ENCODE measurements around the gene EEPD1. TPM values are rescaled to one million over a fixed set of nuclear protein-coding genes. Genes with fewer than 3 reads are reported as not detected.
A peak's percentile ranks its signal among the peaks of the same experiment; 100 is the strongest.
"Not testable (repeated sequence)": the region's sequence is repeated elsewhere in the genome, so short reads cannot be mapped to it uniquely, and the experiment has no call there.

The EEPD1 gene
- 18.5 TPM for total RNA-seq
- long read RNA-seq, full-length matches to known transcripts = 94 of 133 reads
- long read RNA-seq, partial matches to known transcripts = 20 of 133 reads
- long read RNA-seq, other reads (novel, unspliced or antisense) = 19 of 133 reads

DNA sequence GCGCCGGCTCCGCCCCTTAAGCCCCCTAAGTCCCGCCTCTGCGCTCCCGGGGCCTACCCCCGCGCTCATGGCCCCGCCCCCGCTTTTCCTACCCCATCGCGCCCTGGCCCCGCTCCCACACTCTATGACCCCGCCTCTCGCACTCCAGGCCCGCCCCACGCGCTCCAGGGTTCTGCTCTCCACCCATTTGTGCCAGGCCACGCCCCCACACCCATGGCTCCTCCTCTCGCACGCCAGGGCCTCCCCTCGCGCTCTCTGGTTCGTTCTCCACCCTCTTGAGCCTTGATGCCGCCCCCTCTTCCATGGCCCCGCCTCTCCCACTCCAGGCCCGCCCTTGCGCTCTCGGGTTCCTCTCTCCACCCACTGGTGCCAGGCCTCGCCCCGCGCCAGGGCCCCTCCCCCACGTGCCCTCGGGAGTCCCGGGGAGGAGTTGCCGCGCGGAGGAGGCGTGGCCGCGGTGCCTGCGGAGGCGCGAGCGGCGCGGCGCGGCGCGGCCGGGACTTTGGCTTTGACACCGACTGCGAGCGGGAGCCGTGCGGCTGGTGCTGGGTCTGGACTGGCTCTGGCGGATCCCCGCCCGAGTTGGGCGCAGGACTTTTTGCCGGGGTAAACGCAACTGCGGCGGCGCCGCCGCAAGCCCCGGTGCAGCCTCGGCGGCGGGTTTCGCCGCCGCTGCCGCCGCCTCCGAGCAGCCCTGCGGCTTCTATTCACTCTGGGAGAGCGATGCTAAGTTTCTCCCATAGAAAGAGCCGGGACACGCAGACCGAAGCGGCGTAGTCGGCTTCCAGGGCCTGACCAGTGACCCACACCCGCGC, at the start of gene EEPD1:
Gene EEPD1 (plus strand): TSS at position 499 of the 815 bp plus-strand sequence. CDS start 1,071 bp downstream, outside the sequence.
- peak; percentile 100 for DNase-seq (ENCODE audit: low spot score)

- no peak for DNase-seq (ENCODE audit: low spot score)
These were observed 49.1 kb upstream of the EEPD1 start for GRCh38 chr7:36103837-36104561.

GRCh38 chr7:36106972-36107908, 45.8 kb upstream of the EEPD1 start:
- DNase-seq (ENCODE audit: low spot score) = not testable (repeated sequence)

GRCh38 chr7:36107926-36108631, 45.0 kb upstream of the EEPD1 start:
- no peak for DNase-seq (ENCODE audit: low spot score)

DNA sequence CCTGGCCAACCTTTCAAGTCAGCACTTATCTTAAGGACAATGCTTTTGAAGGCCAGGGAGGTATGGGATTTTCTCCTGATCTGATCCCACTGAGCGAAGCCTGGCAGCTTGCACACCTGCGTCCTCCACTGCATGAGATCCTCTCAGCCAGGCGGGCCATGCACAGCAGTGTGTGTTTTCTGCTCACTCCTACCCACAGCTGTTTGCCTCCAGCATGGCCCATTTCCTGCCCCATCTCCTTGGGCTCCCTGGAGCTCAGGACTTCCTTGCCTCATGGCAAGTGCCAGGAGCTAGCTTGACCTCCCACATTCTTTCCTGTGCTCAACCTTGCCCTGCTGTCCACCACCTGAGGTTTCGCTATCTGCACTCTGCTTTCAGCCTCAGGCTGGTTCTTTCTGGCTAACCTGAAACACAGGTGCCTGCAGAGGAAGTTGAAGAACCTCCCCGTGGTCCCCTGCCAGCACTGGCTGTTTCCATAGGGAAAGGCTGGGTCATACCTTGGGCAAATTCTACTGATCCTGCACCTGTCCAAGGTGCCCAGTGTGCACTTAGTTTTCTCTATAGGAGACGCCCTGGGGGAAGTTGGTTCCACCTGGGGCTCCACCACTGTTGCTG, 43.9 kb upstream of the EEPD1 start:
- no peak for DNase-seq (ENCODE audit: low spot score)

DNA sequence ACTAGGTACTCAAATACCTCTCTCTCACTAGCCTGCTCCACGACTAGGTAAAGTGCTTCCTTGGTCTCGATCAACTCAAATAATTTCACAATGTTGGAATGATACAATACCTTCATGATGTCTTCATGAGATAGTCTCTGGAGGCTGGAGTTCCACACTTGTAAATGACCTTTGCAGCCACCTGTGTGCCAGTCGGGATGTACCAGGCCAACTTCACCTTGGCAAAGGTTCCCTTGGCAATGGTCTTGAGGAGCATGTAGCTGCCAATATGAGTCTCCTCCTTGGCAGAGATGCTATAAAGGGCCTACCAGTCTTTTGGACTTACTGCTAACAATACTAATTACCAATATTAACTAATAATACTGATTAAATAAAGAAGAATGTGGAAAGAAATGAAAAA, 42.5 kb upstream of the EEPD1 start:
- no peak for DNase-seq (ENCODE audit: low spot score)

GRCh38 chr7:36112969-36113368, 40.1 kb upstream of the EEPD1 start:
- DNase-seq (ENCODE audit: low spot score) = no peak

DNA sequence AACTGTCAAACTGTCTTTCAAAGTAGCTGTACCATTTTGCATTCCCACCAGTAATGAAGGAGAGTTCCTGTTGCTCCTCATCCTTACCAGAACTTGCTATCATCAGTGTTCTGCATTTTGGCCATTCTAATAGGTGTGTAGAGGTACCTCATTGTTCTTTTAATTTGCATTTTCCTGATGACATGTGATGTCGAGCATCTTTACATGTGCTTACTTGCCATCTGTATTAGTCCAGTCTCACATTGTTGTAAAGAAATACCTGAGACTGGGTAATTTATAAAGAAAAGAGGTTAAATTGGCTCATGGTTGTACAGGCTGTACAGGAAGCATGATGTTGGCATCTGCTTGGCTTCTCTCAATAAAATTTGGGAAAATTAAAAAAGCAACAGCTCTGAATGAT, 38.7 kb upstream of the EEPD1 start:
- DNase-seq (ENCODE audit: low spot score) = no peak

GRCh38 chr7:36115448-36116321, 37.4 kb upstream of the EEPD1 start:
- no peak for DNase-seq (ENCODE audit: low spot score)

GRCh38 chr7:36116347-36117202, 36.5 kb upstream of the EEPD1 start:
- no peak for DNase-seq (ENCODE audit: low spot score)

DNA sequence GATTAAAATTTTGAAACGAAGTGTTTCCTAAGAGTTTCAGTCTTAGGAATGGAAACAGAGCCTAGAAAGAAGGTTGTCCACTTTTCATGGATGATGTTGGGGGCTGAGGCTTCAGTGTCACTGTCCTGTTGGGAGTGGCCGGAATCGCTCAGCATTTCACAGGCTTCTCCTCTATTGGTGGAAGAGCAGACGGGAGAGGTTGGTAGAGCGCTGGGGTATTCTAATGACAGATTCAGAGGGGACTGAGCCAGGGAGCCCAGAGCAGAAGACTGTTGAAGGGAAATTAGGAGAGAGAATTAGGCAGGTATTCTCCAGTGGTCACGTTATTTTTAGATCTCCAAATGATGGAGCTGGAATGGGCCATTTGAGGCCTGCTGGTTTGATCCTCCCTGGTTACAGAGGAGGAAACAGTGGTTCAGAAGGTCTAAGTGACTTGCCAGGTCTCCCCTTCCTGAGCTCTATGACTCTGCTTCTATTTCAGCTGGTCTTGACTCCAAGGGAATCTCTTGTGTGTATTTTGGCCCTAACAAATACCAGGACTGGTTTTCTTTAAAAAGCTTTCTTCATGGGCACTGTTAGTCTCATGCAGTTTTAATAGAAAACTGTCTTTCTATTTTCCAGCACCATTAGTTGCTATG, 35.7 kb upstream of the EEPD1 start:
- no peak for DNase-seq (ENCODE audit: low spot score)

GRCh38 chr7:36118344-36118743, 34.7 kb upstream of the EEPD1 start:
- DNase-seq (ENCODE audit: low spot score) = no peak

DNA sequence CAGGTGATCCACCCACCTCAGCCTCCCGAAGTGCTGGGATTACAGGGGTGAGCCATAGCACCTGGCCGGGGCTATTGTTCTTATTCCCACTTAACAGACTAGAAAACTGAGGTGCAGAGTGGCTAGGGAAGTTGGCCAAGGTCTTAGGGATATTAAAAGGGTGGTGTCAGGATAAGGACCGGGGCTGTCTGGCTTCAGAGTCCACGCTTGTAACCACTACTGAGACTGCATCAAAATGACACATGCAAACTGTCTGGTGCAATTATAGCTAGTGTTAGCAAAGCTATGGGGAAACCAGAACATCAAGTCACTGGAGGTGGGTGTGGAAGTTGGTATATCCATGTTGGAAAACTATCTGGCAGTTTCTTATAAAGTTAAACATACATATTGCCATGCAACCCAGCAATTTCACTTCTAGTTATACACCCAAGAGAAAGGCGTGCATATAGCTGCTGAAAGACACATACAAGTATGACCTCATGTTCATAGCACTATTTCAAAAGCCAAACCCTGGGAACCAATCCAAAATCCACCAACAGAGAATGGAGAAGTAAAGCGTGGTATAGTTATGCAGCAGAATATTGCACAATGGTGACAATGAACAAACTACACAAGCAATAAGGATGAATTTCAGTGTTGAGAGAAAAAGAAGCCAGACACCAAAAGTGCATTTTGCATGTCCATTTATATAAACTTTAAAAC, 33.9 kb upstream of the EEPD1 start:
- DNase-seq (ENCODE audit: low spot score) = no peak

DNA sequence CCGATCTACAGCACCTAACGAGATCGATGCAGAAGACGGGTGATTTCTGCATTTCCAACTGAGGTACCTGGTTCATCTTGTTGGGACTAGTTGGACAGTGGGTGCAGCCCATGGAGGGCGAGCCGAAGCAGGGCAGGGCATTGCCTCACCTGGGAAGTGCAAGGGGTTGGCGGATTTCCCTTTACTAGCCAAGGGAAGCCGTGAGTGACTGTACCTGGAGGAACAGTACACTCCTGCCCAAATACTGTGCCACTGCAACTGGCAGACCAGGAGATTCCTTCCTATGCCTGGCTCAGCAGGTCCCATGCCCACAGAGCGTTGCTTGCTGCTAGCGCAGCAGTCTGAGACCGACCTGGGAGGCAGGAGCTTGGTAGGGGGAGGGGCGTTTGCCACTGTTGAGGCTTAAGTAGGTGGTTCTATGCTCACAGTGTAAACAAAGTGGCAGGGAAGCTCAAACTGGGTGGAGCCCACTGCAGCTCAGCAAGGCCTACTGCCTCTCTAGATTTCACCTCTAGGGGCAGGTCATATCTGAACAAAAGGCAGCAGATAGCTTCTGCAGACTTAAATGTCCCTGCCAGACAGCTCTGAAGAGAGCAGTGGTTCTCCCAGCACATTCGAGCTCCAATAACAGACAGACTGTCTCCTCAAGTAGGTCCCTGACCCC, 32.9 kb upstream of the EEPD1 start:
- DNase-seq (ENCODE audit: low spot score) = not testable (repeated sequence)

- not testable (repeated sequence) for DNase-seq (ENCODE audit: low spot score)
These were observed 27.4 kb upstream of the EEPD1 start for GRCh38 chr7:36125630-36126029.

DNA sequence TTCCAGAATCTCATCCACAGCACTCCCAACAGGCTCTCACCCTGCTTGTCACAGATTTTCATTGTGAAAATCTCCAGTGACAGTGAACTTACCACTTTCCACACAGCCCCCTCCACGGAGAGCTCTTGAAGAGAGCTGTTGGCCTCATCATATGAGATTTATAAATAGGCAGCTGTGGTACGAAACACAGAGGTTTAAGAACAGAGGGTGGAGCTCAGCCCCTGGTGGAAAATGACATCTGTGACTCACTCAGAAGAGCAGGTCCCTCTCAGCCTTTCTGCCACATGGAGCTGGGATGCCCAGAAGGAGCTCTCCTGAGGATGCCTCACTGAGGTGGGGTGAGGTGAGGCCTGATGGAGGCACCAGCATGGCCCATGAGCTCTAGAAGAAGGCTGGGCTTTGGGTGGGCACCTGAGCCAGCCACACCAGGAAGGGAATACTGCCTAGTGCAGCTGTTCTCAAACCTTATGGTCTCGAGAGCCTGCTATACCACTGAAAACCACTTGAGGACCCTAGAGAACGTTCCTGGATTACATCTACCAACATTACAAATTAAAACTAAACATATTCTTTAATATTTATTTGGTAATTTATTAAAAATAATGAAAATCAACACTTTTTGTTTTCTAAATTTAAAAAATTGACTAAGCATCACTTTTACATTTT, 25.8 kb upstream of the EEPD1 start:
- no peak for DNase-seq (ENCODE audit: low spot score)

All from mesenteric fat pad (tissue), 1 donor.